Stimulated activated CD4-positive, alpha-beta T cell treated with anti-CD3 and anti-CD28 coated beads, TNF-alpha, amount 100 ng/mL, for 24 hours (primary cell): ENCODE results near the gene TBXT.

Experiments used
- DNase-seq, 3 experiments: peaks; one replicate each; pipeline ENCODE4 v3.0.0-alpha.2; 2020; ENCODE audit warnings: low read depth in 3 of 3

Gene TBXT

DNA sequence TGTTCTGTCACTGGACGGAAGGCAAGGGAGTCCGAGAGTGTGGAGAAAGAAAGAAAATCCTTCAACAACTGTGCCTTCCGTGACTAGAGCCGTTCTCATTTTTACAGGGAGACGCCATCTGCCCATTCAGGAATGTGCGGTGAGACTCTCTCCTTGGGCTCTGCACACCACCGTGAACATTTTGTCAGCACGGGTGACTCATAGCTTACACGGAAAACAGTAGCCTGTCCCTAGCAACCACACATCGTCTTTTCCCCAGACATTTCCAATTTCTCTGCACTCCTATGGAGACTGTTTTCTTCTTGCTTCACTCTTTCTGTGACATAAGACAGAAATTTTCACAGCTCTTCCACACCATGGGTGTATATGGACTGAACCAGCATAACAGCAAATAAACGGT lies 55.1 kb downstream of the TBXT start:
- DNase-seq, result no peak

DNA sequence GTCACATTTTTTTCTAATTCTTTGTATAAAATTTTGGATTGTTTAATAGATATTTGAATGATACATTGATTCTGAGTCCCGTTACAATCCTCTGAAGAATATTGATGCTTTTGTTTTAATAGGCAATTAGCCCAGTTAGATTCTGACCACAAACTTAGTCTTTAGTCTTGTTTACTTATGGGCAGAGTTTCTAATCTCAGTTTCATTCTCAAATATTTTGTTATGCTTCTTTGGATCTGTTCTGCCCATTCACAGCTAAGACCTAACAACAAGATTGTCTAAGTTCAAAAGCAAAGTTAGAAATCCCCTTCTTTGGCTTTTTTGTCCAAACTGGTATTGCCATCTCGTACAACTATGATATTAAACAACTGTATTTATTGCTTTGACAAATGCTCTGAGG lies 58.0 kb downstream of the TBXT start:
- no peak for DNase-seq
